ENCODE results near the gene PRDM15.

PRDM15 gene

DNA sequence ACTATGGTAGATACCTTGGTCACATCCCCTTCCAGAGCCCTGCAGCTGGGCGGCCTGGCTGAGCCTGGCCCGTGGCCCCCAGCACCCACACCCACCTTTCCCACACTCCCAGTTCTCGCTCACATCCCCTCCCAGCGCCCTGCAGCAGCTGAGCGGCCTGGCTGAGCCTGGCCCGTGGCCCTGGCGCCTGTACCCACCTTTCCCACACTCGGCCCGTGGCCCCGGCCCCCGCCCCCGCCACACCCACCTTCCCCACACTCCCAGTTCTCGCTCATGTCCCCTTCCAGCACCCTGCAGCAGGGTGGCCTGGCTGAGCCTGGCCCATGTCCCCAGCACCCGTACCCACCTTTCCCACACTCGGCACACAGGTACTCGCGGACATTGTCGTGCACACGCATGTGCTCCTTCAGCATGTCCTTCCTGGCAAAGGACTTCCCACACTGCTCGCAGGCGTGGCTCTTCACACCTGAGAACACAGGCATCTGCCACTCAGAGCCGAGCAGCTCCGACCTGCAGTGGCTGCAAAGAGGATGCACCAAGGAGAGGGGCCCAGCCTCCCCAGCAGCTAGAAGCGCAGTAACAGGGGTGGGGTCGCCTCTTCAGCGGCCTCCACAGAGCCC, 59.8 kb downstream of the PRDM15 start:
- Histone ChIP-seq H3K4me1 (ENCODE audit: control insufficient read depth, insufficient read depth, low read length) (no peaks in the 10 kb centered on the region), H3K4me2 (ENCODE audit: low read length) (no peak overlapping the region), H3K36me3 (ENCODE audit: insufficient read depth, low read length) (peaks cover 14% of the 10 kb centered on the region), H3K9me3 (replicated peaks; ENCODE audit: low read length) (no peaks in the 10 kb centered on the region), H3K9ac (ENCODE audit: low read depth, low read length) (no peak overlapping the region), H3K27me3 (ENCODE audit: control insufficient read depth, insufficient read depth, low read length) (no peaks in the 10 kb centered on the region), H3K4me3 (ENCODE audit: low read length) (no peak overlapping the region)

DNA sequence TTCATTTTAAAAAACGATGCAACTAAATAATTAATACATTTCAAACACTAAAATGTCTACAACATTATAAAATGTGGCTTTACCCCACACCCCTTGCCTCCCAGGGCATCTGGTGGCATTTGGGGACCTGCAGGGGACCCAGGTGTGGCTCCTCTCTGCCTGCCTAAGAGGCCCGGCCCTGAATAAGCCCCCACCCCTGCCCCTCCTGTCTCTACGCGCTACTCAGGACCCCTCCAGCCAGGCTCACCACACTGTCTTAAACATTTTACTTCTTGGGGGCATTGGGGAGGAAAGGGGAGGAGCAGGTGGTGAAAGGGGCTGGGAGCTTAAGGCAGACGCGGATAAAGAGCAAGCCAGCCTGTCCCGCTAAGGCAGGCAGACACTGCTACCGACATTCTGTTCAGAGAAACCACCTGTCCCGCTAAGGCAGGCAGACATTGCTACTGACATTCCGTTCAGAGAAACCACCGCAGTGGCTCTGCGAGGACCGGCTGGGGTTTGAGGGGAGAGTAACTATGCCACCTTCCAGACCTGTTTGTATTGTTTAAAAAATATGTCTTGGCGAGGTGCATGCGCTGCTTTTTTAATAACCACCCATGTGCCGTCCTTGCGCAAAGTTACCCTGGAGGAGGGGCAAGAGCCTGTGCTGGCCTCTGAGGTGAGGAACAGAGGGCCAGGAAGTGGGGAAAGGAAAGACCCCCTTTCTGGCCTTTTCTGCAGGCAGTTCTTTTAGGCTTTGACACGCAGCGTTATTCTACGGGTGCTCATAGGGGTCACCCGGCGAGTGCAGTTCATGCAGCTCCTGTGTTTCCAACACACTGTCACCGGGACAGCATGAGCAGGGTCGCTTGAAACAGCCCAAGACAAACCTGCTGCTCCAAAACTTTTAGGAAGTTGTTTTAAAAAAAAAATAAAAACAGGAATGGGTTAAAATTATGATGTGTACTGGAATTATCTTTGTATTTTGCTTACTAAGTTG, 61.0 kb downstream of the PRDM15 start:
- Histone ChIP-seq H3K9me3 (replicated peaks; ENCODE audit: low read length) (no peaks in the 10 kb centered on the region), H3K9ac (ENCODE audit: low read depth, low read length) (no peak overlapping the region), H3K36me3 (ENCODE audit: insufficient read depth, low read length) (peaks cover 18% of the 10 kb centered on the region)

DNA sequence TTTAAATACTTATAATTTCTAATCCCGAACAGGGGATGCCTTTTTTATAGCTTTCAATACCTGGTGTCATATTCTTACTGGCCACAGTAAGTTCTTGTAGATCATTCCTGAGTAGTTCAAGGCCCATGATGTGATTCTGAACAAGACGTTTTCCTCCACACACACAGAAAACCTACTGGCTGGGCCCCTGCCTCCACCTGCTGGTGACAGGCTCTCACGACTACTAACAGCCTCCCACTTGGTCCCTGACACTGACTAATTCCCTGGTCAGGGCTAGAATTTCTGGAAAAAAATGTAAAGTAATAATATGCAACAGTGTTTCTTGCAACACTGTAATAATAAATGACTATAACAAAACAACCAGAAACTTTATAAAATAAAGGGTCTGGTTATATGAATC, 61.9 kb downstream of the PRDM15 start:
- Histone ChIP-seq H3K27me3 (ENCODE audit: control insufficient read depth, insufficient read depth, low read length) (no peaks in the 10 kb centered on the region), H3K36me3 (ENCODE audit: insufficient read depth, low read length) (peaks cover 23% of the 10 kb centered on the region), H3K9me3 (replicated peaks; ENCODE audit: low read length) (no peaks in the 10 kb centered on the region)

More for the DNA sequence above, 61.0 kb downstream of the PRDM15 start:
- no peaks in the 10 kb centered on the region for H3K27me3 ChIP-seq (ENCODE audit: control insufficient read depth, insufficient read depth, low read length)
- H3K4me2 ChIP-seq (ENCODE audit: low read length): no peak overlapping the region
- no peak overlapping the region for H3K4me3 ChIP-seq (ENCODE audit: low read length)
- no peaks in the 10 kb centered on the region for H3K4me1 ChIP-seq (ENCODE audit: control insufficient read depth, insufficient read depth, low read length)

DNA sequence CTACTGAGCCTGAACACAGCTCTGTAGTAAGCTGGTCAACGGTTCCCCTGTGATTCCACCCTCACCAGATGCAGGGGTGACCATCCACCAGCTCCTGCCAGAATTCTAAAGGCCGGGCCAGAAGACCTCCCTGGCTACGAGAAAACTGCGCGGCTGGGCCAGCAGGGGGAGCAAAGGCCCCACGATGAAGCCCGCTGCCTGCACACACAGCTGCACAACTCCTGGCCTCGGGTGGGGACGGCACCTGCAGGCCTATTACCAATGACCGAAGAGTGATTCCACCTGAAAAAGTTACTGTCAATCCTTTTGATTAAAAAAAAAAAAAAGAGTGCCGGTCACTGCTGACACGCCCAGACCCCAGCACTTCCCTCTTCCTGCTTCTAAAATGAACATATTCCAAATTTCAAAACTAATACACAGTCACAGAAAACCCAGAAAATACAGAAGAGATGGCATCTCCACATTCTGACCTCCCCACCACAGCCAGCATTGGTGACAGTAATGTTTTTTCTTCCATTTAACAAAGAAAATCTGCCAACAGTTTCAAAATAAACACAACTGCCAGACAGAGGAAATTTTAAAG, 62.5 kb downstream of the PRDM15 start:
- Histone ChIP-seq H3K4me2 (ENCODE audit: low read length) (no peak overlapping the region), H3K9me3 (replicated peaks; ENCODE audit: low read length) (no peaks in the 10 kb centered on the region), H3K36me3 (ENCODE audit: insufficient read depth, low read length) (peaks cover 23% of the 10 kb centered on the region), H3K4me3 (ENCODE audit: low read length) (no peak overlapping the region), H3K9ac (ENCODE audit: low read depth, low read length) (peak overlapping the region; percentile 7), H3K4me1 (ENCODE audit: control insufficient read depth, insufficient read depth, low read length) (no peaks in the 10 kb centered on the region), H3K27me3 (ENCODE audit: control insufficient read depth, insufficient read depth, low read length) (no peaks in the 10 kb centered on the region)

More for the DNA sequence above, 61.9 kb downstream of the PRDM15 start:
- no peaks in the 10 kb centered on the region for H3K4me1 ChIP-seq (ENCODE audit: control insufficient read depth, insufficient read depth, low read length)
- no peak overlapping the region for H3K4me2 ChIP-seq (ENCODE audit: low read length)
- H3K9ac ChIP-seq (ENCODE audit: low read depth, low read length): peak overlapping the region; percentile 7
- H3K4me3 ChIP-seq (ENCODE audit: low read length): no peak overlapping the region

DNA sequence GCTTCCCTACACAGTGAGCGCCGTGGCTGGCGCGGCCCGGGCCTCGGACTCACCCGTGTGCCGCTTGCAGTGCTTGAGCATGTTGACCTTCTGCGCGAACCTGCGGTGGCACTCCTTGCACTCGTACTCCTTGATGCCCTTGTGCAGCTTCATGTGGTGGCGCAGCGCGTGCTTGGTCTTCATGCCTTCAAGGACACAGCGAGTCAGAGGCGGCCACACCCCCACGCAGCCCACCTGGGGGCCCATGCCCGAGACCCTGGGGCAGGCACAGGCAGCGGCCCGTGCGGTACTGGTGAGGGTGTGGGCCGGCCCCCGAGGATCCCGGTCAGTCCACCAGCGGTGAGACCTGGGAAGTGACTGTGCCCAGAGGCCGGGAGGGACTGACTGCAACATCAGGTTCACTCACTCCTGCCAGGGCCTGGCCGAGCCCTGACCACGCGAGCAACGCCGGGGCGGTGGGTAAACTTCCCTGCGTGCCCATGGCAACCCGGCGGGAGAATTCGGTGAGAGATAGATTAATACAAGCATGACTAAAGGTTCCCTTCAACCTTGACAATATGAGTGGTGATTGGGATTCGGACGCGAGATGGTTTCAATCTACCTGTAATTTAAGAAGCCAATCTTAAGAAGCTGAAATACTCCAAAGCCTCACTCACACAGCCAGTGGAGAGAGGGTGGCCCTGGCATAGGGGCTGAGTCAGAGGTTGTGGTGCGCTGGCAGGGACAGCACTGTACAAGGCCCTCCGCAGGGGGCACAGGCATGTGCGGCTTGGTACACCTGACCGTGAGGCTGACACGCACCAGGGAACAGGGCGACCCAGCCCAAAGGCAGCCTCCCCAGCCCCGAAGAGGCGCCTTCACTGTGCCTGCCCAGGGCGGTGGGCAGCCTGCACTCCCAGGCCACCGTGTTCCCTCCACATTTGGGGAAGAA, 63.2 kb downstream of the PRDM15 start:
- Histone ChIP-seq H3K4me3 (ENCODE audit: low read length) (no peak overlapping the region), H3K36me3 (ENCODE audit: insufficient read depth, low read length) (peaks cover 23% of the 10 kb centered on the region), H3K27me3 (ENCODE audit: control insufficient read depth, insufficient read depth, low read length) (no peaks in the 10 kb centered on the region), H3K9me3 (replicated peaks; ENCODE audit: low read length) (no peaks in the 10 kb centered on the region), H3K9ac (ENCODE audit: low read depth, low read length) (no peak overlapping the region), H3K4me1 (ENCODE audit: control insufficient read depth, insufficient read depth, low read length) (no peaks in the 10 kb centered on the region), H3K4me2 (ENCODE audit: low read length) (no peak overlapping the region)

DNA sequence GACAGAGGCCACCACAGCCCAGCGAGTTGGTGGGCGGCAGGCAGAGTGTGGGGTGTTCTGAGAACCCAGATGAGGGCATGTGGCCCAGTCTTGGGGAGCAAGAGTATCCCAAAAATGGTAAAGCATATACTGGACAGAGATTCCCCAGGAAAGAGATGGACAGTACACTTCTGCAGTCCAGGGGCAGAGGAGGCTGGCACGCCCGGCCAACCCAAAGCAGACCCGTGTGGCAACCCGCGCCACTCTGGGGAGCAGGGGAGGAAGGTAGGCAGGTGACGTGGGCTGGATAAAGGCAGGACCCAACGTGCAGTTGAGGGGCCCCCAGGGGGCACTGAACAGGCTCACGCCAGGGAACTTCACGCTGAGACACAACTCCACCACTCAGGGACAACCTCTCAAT, 65.9 kb downstream of the PRDM15 start:
- Histone ChIP-seq H3K4me2 (ENCODE audit: low read length) (no peak overlapping the region), H3K9ac (ENCODE audit: low read depth, low read length) (no peak overlapping the region), H3K9me3 (replicated peaks; ENCODE audit: low read length) (no peaks in the 10 kb centered on the region), H3K4me1 (ENCODE audit: control insufficient read depth, insufficient read depth, low read length) (no peaks in the 10 kb centered on the region), H3K36me3 (ENCODE audit: insufficient read depth, low read length) (peaks cover 34% of the 10 kb centered on the region), H3K4me3 (ENCODE audit: low read length) (no peak overlapping the region), H3K27me3 (ENCODE audit: control insufficient read depth, insufficient read depth, low read length) (no peaks in the 10 kb centered on the region)

DNA sequence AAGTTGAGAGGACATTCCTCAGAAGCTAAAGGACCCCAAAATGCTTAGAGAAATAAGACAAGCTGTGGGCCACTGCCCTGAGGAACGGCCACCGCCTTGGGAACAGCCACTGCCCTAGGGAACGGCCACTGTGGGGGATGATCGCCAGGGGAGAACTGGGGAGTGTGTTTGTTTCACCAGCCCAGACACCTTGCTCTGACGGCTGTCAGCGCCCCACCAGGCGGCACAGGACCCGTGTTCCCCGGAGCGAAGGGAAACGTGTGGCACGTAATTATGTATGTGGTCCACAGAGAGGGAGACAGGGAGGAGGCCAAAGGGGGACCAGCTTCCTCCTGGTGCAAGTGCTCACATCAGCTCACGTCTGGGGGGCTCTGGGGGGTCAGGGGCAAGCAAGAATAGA, 66.5 kb downstream of the PRDM15 start:
- Histone ChIP-seq H3K36me3 (ENCODE audit: insufficient read depth, low read length) (peaks cover 34% of the 10 kb centered on the region), H3K4me3 (ENCODE audit: low read length) (no peak overlapping the region), H3K4me1 (ENCODE audit: control insufficient read depth, insufficient read depth, low read length) (no peaks in the 10 kb centered on the region)

DNA sequence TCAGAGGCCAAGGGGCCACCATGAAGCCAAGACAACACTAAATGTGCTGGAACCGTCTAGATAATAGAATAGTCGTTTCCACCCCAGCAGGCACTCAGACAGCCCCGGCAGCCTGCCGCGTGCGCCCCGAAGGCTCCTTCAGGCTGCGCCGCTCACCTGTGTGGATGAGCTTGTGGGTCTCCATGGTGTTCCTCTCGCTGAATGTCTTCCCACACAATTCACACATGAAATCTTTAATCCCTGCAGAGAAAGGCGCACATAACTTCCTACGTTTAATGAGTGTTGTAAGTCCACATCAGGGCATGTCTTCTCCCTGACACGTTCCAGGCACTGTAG, 68.6 kb downstream of the PRDM15 start:
- Histone ChIP-seq H3K4me1 (ENCODE audit: control insufficient read depth, insufficient read depth, low read length) (no peaks in the 10 kb centered on the region), H3K27me3 (ENCODE audit: control insufficient read depth, insufficient read depth, low read length) (no peaks in the 10 kb centered on the region), H3K9ac (ENCODE audit: low read depth, low read length) (no peak overlapping the region), H3K4me2 (ENCODE audit: low read length) (no peak overlapping the region), H3K9me3 (replicated peaks; ENCODE audit: low read length) (no peaks in the 10 kb centered on the region), H3K4me3 (ENCODE audit: low read length) (no peak overlapping the region), H3K36me3 (ENCODE audit: insufficient read depth, low read length) (peaks cover 29% of the 10 kb centered on the region)

More for the DNA sequence above, 66.5 kb downstream of the PRDM15 start:
- Histone ChIP-seq H3K9ac (ENCODE audit: low read depth, low read length) (no peak overlapping the region), H3K27me3 (ENCODE audit: control insufficient read depth, insufficient read depth, low read length) (no peaks in the 10 kb centered on the region), H3K9me3 (replicated peaks; ENCODE audit: low read length) (no peaks in the 10 kb centered on the region), H3K4me2 (ENCODE audit: low read length) (no peak overlapping the region)

DNA sequence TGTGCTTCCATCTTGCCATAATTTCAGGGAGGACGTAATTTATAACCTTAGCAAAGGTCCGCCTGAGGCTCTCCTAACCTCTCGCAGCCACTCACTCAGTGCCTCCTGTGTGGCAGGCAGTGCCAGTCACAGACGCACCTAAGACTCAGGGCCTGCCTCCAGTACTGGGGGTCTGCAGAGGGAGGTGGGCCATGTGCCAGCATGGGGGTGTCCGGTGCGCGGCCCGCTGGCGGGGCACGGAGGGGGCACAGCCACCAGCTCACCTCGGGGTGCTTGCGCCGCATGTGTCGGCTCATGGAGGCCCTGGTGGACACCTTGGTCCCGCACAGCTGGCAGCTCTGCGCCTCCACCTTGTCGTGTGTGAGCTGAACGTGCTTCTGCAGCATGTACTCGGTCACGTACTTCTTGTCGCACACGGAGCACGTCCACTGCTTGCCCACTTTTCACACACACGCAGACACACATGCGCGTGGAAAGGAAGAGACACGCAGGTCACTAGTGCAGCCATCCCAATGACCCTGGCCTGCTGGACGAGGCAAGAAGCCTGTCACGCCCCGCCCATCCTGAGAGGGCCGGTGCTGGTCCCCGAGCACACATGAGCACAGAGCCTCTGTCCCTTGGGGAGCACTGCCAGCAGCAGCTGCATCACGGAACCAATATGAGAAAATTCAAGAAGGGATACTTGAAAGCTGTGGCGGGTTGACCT, 69.1 kb downstream of the PRDM15 start:
- no peak overlapping the region for H3K4me3 ChIP-seq (ENCODE audit: low read length)
- H3K27me3 ChIP-seq (ENCODE audit: control insufficient read depth, insufficient read depth, low read length): no peaks in the 10 kb centered on the region
- no peak overlapping the region for H3K4me2 ChIP-seq (ENCODE audit: low read length)
- no peaks in the 10 kb centered on the region for H3K4me1 ChIP-seq (ENCODE audit: control insufficient read depth, insufficient read depth, low read length)
- no peaks in the 10 kb centered on the region for H3K9me3 ChIP-seq (replicated peaks; ENCODE audit: low read length)
- peaks cover 25% of the 10 kb centered on the region for H3K36me3 ChIP-seq (ENCODE audit: insufficient read depth, low read length)
- H3K9ac ChIP-seq (ENCODE audit: low read depth, low read length): no peak overlapping the region

DNA sequence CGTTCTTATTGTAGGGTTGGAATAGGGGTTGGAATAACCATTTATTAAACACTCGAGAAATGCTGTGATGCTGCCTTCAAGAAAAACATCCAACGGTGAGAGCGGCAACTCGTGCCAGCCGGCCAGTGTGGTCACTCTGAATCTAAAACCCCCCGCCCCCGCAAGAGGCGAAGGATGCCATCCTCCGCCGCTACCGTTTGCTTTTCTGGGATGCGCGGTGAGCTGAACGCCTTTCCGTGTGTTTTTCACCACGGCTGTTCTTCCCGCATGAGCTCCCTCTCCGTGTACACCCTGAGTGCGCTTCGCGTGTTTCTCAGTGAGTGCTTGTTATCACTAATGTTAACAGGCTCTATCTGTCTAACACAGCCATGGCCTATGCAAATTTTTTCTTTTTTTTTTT, 70.3 kb downstream of the PRDM15 start:
- H3K27me3 ChIP-seq (ENCODE audit: control insufficient read depth, insufficient read depth, low read length): no peaks in the 10 kb centered on the region
- H3K9me3 ChIP-seq (replicated peaks; ENCODE audit: low read length): no peaks in the 10 kb centered on the region
- no peak overlapping the region for H3K4me3 ChIP-seq (ENCODE audit: low read length)
- H3K36me3 ChIP-seq (ENCODE audit: insufficient read depth, low read length): peaks cover 26% of the 10 kb centered on the region
- H3K9ac ChIP-seq (ENCODE audit: low read depth, low read length): no peak overlapping the region
- H3K4me2 ChIP-seq (ENCODE audit: low read length): no peak overlapping the region
- H3K4me1 ChIP-seq (ENCODE audit: control insufficient read depth, insufficient read depth, low read length): no peaks in the 10 kb centered on the region
